Measurements from ENCODE around the gene P4HB.
A peak's percentile ranks its signal among the peaks of the same experiment; 100 is the strongest.

The P4HB gene

DNA sequence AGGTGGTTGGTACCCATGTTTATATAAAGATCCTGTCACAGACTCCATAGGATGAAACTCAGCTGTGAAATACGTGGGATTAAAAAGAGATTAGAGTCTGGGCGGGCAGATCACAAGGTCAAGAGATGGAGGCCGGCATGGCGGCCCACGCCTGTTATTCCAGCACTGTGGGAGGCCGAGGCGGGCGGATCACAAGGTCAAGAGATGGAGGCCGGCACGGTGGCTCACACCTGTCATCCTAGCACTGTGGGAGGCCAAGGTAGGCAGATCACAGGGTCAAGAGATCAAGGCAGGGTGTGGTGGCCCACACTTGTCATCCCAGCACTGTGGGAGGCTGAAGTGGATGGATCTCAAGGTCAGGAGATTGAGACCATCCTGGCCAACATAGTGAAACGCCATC lies 35.1 kb upstream of the P4HB start:
- no peak for DNase-seq

DNA sequence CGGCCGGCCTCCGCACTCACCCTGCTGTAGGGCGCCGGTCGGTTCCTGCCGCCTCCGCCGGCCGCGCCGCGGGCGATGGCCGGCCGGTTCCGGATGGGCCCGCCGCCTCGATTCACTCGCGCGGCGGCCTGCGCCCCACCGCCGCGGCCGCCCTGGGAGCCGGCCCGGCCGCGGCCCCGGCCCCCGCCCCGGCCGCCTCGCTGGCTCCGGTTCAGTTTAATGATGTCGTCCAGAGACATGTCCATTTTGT lies 30.9 kb upstream of the P4HB start:
- no peak for DNase-seq

DNA sequence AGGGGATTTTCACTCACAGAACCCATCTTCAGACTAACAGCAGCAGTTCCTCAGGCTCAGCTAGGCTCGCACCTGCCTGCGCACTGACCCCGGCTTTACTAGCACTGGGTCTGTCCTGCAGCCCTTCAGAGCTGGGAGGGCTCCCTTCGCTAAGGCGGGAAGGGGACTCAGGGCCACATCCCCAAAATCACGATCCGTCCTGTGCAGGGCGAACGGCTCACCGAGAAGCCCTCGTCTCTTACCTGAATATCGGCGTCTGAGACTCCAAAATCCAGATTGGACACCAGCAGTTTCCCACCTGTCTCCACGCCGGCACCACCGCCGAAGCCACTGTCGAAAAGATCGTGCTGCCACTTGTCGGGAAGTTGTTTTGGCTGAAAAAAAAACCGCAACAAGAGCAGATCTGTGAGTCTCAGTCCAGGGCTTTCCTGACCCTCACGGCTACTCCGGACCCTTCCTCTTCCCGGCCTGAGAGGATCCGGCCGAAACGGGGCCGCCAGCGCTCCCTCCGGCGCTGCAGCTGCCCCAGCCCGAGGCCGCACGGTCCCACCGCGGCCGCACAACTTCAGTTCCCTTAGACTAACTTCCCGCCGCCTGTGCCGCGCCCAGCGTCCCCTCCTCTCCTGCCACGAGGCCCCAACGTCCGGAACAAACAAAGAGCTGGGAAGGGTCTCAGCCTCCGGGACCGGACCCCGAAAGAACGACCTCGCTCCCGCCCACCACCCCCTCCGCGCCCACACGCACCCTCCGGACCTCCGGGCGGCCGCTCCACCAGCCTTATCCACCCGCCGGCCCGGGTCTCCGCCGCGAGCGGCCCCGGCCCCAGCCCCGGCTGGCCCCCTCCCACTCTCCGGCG lies 30.3 kb upstream of the P4HB start:
- DNase-seq = no peak

DNA sequence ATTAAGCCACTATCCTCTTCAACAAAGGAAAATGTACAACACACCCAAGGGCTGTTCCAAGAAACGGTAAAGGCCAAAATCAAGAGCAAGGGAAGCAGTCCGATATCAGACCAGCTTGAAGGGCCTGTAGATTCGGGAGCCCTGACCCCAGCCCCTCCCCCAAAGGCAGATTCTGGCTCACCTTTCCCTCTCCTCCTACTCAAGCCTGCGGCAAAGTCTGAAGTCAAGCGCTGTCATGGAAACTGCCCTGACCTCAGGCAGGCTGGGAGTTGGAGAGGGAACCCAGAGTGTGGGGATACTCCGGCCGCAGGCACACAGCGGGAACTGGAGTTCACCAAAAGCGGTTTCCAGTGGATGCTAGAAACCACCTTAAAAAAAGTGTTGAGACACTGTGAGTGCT lies 29.3 kb upstream of the P4HB start:
- no peak for DNase-seq

DNA sequence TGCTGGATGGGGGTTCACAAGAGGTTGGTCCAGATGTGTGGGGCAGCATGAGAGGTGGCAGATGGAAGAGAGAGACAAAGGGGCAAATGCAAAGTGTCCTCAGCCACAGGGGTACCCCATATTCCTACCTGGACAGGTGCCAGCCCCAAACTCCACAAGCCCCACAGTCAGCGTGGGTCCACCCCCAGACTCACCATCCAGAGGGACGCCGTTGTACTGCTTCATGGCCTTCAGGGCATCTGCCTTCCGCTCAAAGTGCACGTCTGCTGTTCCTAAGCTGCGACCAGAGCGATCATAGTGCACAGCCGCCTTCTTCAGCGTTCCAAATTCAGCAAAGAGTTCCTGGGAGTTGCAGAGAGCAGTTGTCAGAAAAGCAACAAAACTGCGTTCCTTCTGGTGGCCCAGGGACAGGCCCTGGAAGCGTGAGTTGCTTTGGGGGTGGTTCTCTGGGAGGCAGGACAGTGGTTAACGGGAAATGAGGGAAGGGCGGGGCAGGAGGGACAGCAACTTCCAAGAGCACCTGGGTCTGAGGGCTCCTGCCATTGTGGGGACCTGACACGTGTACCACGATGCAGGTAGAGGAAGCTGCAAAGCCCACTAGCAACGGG lies 28.8 kb upstream of the P4HB start:
- no peak for DNase-seq

DNA sequence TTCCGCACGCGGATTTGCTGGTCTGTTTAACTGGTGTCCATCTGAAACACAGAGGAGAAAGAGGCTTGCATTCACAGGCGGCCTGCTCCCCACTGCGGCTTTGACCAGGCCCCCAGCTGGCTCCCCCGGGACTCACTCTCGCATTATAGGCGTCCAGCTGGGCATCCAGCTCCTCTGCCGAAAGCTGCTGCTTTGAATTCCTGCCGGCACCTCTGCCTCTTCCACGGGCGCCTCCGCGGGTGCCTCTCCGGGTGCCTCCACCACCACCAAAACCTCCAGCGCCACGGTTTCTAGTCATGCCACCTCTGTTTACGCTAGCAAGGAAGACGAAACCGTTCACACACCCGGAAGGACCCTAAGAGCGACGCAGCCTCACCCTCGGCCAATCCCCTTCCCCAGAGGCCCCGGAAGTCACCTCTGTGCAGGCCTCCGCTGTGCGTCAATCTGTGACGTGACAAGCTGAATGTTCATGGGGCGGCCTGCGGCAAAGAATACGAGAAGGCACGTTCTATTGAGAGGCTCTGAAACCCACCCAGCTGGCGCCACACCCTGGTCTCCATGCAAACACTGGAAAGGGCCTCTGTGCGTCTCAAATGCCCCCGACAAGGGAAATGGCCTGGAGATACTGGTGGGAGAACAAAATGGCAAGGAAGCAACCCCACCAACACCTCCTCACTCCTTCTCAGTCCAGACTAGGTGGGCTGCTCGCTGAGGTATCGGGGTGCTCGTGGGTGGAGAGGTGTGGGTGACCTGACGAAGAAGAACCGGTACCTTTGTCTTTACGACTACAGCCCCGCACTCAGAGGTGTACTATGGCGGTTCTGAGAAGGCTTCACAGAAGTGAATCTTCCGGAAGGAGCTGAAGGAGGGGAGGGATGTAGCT lies 28.0 kb upstream of the P4HB start:
- no peak for DNase-seq

DNA sequence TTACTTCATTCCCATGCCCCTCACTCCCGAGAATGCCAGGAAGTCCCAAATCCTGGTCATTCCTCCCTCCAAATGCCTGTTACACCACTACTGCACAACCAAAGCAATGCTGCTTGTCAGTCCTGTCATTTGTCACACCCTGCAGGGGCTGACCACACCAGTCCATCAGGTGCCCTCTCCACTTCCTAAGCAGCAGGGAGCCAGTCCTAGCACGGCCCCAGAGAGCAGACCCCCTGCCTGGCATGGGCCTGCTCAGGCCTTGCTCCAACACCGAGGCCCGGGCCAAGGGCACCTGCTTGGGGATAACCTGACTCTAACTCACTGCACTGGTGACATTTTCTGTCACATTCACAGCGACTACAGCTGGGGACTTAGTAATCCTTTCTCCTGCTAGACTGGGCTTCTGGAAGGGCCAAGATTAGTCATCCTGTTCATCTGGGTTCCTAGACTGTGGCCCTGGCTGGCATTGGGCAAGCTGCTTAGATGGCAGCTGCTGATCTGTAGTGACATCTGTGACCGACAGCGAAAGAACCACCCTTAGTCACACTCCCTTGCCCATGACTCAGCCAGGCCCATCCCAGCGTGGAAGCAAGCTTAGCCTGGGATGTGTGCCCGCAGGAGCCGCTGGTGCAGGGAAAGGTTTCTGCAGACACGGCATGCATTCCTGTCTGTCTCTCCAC lies 25.7 kb upstream of the P4HB start:
- no peak for DNase-seq

DNA sequence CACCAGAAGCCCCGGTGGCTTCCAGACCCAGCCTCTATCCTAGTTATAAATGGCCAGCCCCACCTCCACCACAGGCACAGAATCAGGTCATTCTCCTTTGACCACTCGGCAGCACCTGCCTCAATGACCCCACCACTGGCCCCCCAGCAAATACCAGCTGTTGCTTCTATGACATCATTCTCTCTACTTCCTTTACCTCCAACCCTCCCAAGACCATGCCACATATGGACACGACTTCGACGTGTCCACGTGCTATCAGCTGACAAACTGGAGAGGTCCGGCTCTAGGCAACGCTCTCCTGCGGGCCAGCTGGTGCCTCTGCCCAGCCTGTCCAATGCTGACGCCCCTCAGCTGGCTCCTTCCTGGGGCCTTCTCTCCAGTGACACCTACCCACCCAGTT lies 25.1 kb upstream of the P4HB start:
- no peak for DNase-seq

DNA sequence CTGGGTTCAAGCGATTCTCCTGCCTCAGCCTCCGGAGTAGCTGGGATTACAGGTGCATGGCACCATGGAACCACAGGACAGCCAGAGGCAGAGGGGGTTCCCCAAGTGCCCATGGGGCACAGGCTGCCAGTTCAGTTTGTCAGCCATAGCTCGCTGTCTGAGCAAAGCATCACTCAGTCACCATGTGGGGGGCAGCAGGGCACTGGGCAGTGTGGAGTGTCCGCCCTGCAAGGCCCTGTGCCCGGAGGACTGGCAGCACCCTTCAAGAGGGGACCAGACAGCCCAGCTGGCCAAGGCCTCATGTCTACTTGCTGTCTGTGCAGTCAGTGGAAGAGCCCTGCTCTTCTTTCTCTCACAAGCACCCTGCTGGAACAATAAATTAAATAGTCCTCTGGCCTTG lies 24.6 kb upstream of the P4HB start:
- DNase-seq = no peak

DNA sequence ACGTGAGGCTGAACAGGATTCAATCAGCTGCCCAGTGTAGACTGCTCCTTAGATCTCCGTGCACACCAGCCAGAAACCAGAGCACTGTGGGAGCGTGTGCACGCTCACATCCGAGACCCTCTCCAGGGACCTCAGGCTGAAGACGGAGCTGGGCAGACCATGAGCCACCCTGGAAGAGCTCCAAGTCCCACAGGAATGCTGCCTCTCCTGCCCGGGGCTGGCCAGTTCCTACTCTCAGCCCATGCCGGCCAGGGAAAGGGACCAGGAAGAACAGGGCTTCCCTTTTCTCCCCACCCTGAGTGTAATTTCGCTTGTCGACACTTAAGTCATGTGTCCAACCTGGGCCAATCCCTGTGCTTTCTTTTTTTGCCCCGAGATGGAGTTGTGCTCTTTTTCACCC lies 24.2 kb upstream of the P4HB start:
- no peak for DNase-seq

DNA sequence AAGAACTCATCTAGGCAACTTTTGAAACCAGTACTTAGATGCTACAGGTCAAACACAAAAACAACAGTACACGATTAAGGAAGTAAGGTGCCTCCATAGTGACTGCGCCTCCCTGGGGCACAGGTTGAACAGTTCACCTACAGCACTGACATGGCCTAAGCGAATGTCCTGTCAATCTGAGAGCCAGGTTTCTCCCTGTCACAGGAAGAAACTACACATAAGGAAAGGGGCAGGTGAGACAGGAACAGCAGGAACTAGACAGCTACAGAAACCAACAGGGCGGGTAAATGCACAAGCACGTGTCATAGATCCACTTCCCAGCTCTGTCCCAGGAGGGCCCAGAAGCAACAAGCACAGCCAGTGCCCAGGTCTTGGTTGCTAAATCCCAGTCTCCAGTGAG lies 18.8 kb upstream of the P4HB start:
- DNase-seq = no peak

DNA sequence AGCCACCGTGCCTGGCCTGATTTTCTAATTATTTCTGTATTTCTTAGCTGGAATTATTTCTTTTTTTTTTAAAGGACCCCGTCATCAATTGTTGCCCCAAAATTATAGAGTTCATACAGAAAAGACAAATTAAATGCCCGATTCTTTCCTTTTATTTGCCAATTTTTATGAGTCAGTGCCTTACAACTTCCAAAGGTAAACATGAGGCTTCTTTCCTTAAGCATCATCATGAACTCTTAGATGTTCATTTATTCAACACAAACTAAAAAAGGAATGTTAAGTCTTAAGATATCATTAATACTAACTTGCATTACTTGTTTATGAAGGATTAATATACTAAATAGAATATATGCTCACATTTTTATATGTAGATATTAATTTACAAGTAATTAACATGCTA lies 18.0 kb upstream of the P4HB start:
- DNase-seq = no peak

DNA sequence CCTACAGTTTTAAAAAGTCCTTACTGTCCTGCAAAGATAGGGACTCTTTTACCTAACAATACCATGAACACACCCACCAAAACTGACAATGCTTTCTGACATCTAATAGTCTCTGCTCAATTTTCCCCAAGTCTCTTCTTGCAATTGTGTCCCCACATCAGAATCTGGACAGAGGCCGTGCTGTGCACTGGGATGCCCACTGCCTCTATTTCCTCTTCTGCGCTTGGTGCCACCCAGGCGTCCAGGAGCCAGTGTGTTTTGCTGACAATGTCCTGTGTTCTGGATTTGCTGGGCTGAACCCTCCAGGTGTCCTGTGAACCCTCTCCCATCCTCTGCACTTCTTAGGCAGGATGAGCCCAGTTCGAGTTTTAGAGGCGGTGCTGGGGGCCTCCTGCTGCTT lies 17.2 kb upstream of the P4HB start:
- no peak for DNase-seq

DNA sequence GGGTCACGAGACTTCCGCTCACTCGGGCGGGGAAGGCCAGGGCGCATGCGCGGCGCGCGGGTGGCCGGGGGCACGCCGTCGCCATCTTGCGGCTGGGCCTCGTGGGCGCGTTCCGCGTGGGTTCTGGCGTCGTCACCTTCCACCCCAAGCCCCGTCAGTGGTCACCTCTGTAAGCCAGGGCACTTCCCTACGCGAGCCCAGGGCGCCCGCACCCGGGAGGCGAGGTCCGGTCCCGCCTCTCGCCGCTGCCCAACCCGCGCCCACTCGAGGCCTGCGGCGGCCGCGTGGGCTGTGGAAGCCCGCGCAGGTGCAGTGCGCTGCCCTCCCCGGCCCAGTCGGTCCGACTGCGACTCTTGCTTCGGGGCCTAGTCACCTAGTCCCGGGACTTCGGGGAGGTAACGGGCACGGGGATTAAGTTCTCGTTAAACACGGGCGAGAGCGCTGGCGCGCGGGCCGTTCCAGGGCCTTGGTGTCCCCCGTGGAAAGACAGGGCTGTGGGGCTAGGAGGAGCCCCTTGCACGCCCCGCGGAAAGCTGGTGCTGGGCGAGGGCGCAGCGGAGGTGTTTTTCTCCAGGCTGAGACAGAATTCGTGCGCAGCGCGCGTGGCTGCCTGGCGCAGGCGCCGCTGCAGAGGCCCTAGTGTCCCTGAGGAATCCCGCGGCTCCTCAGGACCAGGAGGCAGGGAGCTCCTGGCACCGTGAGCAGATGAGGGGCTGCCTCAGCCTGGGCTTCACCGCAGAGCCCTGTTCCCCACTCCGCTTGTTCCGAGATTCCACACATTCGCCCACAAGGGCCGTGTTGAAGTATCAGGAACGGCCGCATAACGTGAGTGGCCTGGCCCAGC lies 11.3 kb upstream of the P4HB start:
- DNase-seq = peak; percentile 65

DNA sequence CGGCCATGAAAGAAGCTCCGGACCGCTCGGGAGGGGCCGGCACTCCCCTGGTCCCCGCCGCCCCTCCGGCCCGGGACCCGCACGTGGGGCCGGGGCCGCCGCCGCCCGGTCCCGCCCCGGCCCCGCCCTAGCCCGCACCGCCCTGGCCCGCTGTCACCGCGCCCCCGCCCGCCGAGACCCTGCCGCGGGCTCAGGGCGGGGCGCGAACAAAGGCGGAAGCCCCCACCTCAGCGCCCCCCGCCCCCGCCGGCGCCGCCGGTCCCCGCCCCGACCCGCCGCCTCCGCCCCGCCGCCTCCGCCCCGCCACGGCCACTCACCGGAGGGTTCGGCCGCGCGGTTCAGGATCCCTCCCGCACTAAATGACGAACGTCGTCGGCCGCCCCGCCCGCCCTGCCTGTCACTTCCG lies 10.6 kb upstream of the P4HB start, which contains the start of gene ARHGDIA:
TSS of gene ARHGDIA (minus strand) at position 357 of the 406 bp plus-strand sequence. CDS start 1,407 bp downstream, outside the sequence.
- no peak for DNase-seq

DNA sequence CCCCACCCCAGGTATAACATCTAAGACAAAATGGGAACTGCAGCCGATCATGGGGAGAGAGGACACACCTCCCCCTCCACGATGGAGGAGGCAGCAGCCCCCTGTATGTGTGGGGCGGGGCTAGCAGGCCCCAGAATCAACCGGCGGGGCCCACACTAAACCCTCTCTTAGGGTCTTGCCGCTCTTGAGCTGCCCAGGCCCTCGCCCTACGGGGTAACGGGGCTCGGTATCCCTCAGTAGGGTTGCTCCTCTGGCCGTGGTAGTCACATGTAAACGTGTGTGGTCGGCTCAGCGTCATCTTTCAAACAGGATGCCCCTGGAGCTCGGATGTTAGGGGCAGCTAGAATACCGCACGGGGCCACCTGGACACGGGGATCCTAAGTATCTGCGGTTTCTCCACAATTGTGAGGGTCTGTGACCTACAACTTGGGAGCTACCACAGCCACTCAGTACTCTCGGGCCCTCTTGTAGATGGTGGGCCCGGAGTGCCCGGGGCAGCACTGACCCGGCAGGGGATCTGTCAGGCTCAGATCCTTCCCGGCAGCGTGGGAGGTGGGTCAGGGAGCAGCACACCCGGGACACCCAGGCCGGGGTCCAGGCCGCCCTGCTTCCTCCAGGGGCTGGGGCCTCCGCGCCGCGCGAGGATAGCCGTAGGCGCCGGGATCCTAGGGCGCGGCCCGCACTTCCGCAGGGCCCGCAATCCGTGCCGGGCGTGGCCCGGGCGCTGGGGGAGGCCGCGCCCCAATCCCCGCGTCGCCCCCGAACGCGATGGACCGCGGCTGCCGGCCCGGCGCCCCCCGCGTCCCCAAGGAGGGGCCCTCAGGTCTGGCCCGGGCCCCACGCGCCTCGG lies 10.0 kb upstream of the P4HB start:
- DNase-seq = no peak

DNA sequence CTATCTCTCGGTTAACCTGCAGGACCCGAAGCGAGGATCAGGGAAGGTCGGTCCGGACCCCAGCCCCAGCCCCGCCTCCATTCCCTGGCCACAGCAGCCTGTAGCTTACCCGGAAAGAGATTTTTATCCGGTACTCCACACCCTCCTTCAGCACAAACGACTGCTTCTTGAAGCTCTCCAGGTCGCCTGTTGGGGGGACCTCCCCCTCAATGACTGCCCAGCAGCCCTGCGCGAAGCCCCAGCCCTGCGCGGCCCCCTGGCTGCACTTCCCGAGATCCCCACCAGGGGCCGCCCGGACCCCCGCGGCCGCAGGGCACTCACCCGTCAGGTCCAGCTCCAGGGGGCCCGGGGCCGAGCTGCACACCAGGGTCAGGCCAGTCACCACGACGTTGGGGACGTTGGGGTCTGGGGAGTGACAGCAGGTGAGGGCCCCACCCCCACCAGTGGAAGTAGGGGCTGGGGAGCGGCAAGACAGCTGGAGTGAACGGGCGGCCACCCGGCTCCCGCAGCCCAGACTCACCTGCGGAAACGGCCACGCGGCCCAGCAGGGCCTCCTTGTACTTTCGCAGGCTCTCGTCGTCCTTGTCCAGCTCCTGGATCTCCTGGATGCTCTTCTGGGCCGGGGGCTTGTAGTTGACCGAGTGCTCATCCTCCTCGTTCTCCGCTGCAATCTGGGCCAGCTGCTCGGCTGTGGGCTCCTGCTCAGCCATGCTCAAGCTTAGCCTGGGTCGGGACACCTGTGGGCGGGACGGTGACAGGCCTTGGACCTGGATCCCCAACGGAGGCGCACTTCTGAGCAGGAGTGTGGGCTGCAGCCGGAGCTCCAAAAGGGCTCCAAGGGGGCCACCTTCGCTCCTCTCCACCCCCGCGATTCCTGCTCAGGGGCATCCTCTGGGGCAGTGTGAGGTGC lies 9.1 kb upstream of the P4HB start:
- no peak for DNase-seq

DNA sequence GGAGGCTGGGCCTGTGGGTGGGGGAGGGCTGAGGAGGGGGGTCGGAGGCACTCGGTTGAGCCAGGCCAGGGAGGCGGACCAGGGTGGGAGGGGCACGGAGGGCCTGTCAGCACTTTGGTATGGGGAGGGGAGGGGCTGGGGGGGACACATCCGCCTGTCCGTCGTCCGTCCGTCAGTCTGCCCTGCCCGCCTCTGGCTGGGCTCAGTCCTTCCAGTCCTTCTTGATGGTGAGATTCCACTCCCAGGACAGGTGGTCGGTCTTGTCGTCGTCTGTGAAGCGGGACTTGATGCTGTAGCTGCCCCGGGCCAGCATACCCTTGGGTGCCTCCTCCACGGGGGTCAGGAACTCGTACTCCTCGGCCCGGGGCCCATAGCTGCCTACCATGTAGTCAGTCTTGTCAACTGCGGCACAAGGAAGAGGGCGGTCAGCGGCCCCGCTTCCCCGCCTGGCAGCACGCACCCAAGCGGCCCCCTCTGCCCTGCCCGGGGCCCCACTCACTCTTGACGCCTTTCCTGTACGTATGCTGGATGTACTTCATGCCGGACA lies 8.4 kb upstream of the P4HB start:
- DNase-seq = peak; percentile 41

DNA sequence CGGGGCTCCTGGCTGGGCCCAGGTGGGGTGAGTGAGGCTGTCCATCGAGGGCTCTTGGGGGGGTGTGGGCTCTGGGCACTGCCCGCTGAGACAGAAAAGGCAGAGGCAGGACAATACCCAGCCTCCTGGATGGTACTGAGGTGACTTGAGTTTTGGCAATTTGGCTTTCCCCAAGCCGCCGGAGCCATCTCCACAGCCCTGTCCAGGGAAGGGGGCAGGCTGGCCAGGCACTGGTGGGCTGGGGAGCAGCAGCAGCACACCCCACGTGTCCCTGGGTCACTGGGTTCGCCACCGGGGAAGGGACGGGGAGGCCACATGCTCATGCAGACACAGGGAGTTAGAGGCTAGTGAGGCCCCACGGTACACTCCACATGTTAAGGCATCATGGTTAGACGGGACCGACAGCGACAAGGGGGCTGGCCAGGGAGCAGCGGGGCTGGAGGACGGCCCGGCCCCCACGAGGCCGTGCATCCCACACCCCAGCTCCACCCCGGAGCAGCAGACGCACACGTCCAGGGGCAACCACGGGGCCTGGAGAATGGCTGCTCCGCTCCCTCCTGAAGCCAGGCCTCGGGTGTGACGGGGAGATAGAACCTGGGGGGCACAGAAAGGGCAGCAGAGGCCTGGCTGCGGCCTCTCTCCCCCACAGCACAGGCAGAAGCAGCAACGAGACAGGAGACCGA lies 7.8 kb upstream of the P4HB start:
- no peak for DNase-seq

Measured in amniotic stem cell (primary cell).